Right ventricle myocardium superior (tissue), 1 donor: ENCODE data around the gene EPB41. TPM values are rescaled to one million over a fixed set of nuclear protein-coding genes. Genes with fewer than 3 reads are reported as not detected.

Source experiments
- ATAC-seq: fragments of 200-7000 bp; cut with Tn5 transposase; one replicate; pipeline ENCODE4 v1.9.1; 2020; ENCODE audit warnings: mild to moderate bottlenecking; ENCODE audit not compliant: poor library complexity
- DNase-seq: peaks from one replicate; pipeline ENCODE4 v3.0.0-alpha.2; 2020
- intact Hi-C: fragments of 100-400 bp; cut with DNase I; formaldehyde crosslinking; loops from one replicate; pipeline ENCODE4 v1.11.2; 2022
- total RNA-seq: library from RNA; stranded (reverse); fragmentation: NEBNext Ultra II Directional; extraction: Animal tissue kit (Norgen Biotek cat#: 25700); gene quantifications from one replicate; pipeline ENCODE4 v1.2.1, GENCODE V29; 2021
- donor health status: DM: no; HTN: yes; CAD: no; lungs with severe emphysema.

EPB41 gene
- total RNA-seq, 1 donor from 2014 or later, result 24.0 TPM

DNA sequence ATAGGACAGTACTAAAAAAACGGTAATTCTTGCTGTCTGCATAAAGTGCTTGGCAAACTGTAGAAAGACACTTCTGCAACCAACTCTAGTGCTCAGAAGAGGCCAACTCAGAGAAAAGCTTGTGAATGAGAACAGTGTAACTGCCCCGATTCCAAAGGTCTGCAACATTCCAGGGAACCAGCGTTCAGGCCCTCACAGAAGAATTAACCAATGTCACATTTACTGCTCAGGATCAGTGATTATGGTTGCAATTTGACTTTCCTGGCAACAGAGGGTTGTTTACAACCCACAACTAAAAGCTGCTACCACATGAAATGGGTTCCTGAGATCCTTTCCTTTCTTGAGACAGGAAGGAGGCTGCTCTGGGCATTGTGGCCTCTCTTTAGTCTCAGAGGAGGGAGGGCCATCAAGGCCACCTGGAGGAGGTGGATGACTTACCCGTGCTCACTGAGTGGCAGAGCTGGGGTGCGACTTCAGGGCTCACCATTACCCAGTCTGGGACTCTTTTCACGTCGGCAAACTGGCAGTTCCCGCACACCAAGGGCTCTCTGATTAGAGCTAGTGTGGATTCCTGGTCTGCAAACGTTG is 252.0 kb downstream of the EPB41 start:
- DNase-seq (no peak), ATAC-seq (no peak)
- intact Hi-C loops, result no loop called here

- intact Hi-C loops, result no loop called here
- DNase-seq, result no peak
- no peak for ATAC-seq
Observed at GRCh38 chr1:29167904-29168303, 253.5 kb downstream of the EPB41 start.

Other genes with a start within 250 kb of the EPB41 start
- 4.9 TPM for gene GMEB1, start 245.8 kb upstream of the EPB41 start, total RNA-seq
- 31.3 TPM for gene YTHDF2, start 177.6 kb upstream of the EPB41 start, total RNA-seq
- not detected for gene OPRD1, start 102.4 kb upstream of the EPB41 start, total RNA-seq
- gene TMEM200B, start 209.3 kb downstream of the EPB41 start, total RNA-seq, result 2.3 TPM